HG02759 (cell line): ENCODE measurements around the gene ZNF609.
"Not testable (repeated sequence)": the region's sequence is repeated elsewhere in the genome, so short reads cannot be mapped to it uniquely, and the experiment has no call there.

Experiments
- ATAC-seq: cut with Tn5 transposase; IDR thresholded peaks from one replicate; pipeline ENCODE4 v1.9.1; 2021; ENCODE audit warnings: mild to moderate bottlenecking, moderate library complexity; ENCODE audit not compliant: unreplicated experiment

Gene ZNF609

GRCh38 chr15:64454282-64454681 lies 6.1 kb upstream of the ZNF609 start:
- ATAC-seq, result no peak

GRCh38 chr15:64455961-64456371 lies 4.4 kb upstream of the ZNF609 start:
- ATAC-seq, result no peak

- ATAC-seq, result no peak
Measured at GRCh38 chr15:64456634-64457108, 3.7 kb upstream of the ZNF609 start.

GRCh38 chr15:64459066-64459781 lies 1.2 kb upstream of the ZNF609 start:
- ATAC-seq, result no peak

GRCh38 chr15:64460724-64461720 lies 644 bp downstream of the ZNF609 start:
- no peak for ATAC-seq

- no peak for ATAC-seq
Measured at GRCh38 chr15:64461721-64462162, 1.4 kb downstream of the ZNF609 start.

- ATAC-seq, result no peak
Measured at GRCh38 chr15:64462492-64462891, 2.1 kb downstream of the ZNF609 start.

- ATAC-seq, result no peak
Measured at GRCh38 chr15:64464276-64465005, 4.1 kb downstream of the ZNF609 start.

GRCh38 chr15:64466408-64467141 lies 6.2 kb downstream of the ZNF609 start:
- no peak for ATAC-seq

- no peak for ATAC-seq
Measured at GRCh38 chr15:64472161-64472560, 11.8 kb downstream of the ZNF609 start.

GRCh38 chr15:64474846-64475245 lies 14.5 kb downstream of the ZNF609 start:
- no peak for ATAC-seq

- ATAC-seq, result no peak
Measured at GRCh38 chr15:64476550-64476949, 16.2 kb downstream of the ZNF609 start.

GRCh38 chr15:64478863-64479262 lies 18.5 kb downstream of the ZNF609 start:
- ATAC-seq, result no peak

GRCh38 chr15:64480891-64481290 lies 20.5 kb downstream of the ZNF609 start:
- no peak for ATAC-seq

GRCh38 chr15:64483749-64484148 lies 23.4 kb downstream of the ZNF609 start:
- no peak for ATAC-seq

- ATAC-seq, result no peak
Measured at GRCh38 chr15:64485796-64486195, 25.4 kb downstream of the ZNF609 start.

GRCh38 chr15:64490598-64491259 lies 30.4 kb downstream of the ZNF609 start:
- no peak for ATAC-seq

GRCh38 chr15:64493641-64494040 lies 33.3 kb downstream of the ZNF609 start:
- ATAC-seq, result no peak

- ATAC-seq, result not testable (repeated sequence)
Measured at GRCh38 chr15:64495968-64496367, 35.6 kb downstream of the ZNF609 start.
